Activated CD4-positive, alpha-beta T cell treated with anti-CD3 and anti-CD28 coated beads for 24 hours (primary cell): ENCODE data around the gene SLC25A38.
A peak's percentile ranks its signal among the peaks of the same experiment; 100 is the strongest.

Experiments used
- DNase-seq, 2 donors: peaks; one replicate each; pipeline ENCODE4 v3.0.0-alpha.2; 2020; ENCODE audit warnings: low read depth in 2 of 2

Gene SLC25A38

DNA sequence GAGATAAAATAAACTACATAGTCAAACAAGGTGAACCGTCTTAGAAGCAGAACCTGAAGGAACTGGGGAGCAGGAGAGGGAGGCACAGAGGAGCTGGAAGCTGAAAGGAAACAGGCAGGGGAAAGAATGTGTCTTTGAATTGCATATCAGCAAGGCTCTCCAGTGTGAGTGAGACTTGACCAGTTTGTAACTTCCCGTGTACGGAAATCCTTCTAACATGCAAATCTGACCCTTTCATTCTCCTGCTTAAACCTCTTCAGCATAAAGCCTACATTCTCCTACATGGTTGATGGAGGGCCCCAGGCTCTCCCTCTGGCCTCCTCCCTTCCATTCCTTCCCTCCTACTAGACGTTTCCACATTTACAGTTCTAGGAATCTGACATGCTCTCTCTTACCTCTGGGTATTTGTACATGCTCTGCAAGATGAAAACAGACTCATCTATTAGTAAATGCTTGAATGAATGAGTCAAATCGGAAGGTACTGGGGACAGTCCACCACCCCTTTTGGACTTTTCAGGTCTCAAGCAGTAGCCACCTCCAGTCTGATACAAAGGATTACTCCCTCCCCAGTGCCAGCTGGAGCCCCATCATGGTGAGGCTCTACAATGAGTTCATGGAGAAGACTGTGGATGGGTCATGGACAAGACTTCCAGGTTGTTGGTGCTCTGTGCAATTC is 6.1 kb upstream of the SLC25A38 start:
- no peak for DNase-seq

DNA sequence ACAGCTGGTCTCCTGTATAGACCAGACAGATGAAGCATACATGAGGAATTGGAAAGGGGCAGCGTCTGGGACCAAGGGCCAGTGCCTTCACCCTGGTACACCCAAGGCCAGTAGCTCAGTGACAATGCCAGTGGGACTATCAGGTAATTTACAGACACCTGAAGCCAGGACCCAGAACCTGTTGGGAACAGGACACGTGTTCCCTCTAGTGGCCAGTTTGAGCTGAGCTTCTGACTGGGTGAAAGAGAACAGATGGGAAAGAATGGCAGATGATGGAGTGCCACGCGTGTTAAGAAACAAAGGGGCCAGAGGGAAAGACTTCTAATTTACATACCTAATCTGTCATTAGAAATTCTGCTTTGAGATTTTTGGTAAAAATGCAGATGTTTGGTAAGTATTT is 5.1 kb upstream of the SLC25A38 start:
- DNase-seq, result peak; percentile 27 to 30

DNA sequence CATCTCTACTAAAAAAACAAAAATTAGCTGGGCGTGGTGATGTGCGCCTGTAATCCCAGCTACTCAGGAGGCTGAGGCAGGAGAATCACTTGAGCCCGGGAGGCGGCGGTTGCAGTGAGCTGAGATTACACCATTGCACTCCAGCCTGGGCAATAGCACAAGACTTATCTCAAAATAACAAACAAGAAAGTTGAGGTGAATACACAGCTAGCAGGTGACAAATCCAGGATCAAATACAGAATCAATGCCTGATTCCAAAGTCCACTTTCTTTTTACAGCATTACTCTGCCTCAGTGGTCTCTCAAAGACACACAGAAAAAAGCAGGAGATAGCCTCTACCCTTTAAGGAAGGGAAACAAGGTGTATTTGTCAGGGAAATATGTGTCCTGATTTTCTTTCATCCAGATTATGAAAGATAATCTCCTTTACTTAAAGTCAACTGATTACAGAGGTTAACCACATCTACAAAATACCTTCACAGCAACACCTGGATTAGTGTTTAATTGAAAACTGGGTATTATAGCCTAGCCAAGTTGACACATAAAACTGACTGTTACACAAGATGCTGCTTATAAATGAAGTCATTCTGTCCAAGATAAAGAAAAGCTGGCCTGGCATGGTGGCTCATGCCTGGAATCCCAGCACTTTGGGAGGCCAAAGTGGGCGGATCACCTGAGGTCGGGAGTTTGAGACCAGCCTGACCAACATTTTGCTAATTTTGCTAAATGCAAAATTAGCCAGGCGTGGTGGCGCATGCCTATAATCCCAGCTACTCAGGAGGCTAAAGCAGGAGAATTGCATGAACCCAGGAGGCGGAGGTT is 4.0 kb upstream of the SLC25A38 start:
- no peak for DNase-seq

DNA sequence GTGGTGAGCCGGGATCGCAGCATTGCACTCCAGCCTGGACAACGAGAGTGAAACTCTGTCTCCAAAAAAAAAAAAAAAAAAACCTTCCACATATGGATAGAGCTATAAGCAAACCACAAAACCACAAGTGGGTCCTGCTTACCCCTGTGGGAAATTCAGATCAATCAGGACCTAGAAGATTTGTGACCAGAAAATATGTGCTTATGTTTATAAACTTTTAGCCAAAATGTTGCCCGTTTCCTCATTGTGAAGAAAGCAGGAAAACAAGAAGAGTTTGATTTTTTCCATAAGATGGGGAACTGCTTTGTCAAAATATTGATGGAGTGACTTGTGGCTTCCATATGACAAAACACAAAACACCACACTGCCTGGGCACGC is 3.4 kb upstream of the SLC25A38 start:
- no peak for DNase-seq

DNA sequence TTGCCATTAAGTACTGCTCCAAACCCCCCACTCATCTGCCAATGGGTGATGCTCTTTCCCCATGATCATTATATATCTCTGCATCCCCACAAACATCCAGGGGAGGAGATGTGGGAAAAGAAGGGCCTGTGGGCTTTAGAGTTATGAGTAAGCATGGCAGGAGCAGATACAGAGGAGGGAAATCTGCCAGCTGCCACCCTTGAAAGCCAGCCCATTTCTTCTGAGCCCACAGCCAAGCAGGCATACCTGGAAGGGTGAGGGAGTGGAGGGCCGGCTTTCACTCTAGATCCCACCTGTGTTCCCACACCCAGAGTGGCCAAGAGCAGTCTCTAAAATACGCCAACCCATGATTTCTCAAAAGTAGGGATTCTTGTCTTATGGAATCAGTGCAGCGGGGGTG is 1.7 kb upstream of the SLC25A38 start:
- no peak for DNase-seq

DNA sequence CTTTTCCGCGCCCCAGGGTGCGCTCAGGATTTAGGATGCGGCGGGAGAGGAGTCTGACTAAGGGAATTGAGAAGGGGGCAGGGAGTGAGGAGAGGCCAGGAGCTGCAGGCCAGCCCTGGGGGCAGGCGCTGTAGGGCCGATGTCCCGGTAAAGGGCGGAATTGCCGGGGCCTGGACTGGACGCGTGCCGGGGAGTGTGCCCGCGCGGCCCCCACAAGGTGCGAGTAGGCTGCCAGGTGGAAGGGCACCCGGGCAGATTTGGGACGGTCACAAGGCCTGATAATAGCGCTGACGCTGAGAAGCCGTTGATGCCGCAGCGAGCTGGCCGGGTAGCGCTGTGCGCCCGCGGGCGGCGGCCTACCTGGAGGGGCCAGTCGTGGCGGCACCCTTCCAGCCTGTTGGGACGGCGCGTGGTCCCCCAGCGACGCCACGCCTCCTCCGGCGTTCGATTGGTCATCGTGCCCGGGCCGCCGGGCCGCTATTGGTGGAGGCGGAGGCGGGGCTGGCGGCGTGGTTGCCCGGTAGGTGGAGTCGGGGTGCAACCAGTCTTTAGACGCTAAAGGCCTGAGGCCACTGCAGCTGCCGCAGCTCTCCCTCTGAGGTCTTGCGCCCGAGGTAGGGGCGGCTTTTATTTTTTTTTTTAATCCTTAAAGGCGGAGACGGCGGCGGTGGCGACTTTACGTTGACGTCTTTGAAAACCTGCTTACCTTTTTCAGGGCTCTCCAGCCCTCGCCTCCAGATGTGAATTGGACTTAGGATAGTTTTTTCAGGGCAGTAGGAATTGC is 903 bp downstream of the SLC25A38 start:
- peak; percentile 93 to 94 for DNase-seq

DNA sequence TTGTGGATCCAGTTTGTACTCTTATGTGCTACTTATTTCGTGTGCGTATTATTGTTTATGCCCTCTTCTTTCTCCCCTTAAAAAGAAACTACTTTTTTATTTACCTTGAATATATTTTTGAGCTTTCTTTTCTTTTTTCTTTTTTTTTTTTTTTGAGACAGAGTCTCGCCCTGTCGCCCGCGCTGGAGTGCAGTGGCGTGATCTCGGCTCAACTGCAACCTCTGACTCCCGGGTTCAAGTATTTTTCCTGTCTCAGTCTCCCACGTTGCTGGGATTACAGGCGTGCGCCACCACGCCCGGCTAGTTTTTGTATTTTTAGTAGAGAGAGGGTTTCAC is 1.5 kb downstream of the SLC25A38 start:
- no peak for DNase-seq

DNA sequence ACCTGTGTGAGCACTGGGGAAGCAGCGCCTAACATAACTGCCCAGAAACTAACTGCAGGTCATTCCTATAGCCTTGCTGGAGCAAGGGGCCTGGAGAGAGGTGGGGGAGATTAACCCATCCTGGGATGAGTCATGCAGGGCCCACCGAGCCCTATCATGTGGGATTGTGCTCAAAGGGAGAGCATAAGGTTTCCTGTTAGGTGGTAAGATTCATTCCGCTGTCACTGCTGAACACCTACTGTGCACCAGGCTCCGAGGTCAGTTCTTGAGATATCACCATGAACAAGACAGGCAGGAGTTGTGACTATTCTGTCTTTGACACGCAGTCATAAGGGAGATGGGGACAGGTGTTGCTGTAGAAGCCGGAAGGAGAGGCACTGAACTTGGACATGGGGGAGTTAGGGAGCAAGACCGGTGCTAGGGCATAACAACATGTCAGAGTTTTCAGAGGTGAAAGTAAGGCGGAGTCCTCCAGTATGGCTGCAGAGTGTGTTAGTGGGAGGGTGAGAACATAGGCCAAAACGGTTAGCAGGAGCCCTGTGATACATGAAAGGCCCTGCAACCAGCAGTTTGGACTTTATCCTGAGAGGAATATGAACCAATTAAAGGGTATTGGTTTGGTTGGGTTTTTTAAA is 2.4 kb downstream of the SLC25A38 start:
- DNase-seq, result no peak

DNA sequence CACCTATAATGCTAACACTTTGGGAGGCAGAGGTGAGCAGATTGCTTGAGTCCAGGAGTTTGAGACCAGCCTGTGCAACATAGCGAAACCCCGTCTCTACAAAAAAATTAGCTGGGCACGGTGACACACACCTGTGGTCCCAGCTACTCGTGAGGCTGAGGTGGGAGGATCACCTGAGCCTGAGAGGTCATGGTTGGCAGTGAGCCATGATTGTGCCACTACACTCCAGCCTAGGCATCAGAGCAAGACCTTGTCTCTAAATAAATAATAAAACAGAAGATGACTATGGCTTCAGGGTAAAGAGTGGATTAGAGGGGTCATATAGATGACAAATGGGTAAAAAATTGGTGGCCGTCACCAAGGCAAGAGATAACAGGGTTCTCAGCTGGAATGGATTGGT is 3.1 kb downstream of the SLC25A38 start:
- no peak for DNase-seq

DNA sequence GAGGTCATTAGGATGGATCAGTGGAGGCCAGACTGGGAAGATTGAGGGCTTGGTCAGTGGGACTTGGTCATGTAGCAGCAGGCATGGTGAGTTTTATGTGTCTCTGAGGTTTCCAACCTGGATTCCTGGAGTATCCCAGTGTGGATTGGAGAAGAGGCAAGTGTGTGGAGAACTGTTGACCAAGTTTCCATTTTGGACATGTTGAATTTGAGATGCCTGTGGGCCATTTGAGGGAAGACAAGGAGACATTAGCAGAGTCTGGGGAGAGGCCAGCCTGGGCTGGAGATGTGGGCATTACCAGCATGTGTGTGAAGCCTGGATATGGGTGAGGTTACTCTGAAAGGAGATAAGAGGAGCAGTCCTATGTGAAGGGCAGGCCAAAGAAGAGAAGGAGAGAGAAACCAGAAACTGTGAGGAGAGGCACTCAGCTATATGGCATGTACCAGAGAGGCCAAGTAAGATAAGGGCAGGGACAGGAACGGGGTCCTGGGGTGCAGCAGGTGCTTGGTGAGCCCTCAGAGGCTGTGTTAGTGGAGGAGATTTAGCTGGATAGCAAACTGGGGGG is 4.3 kb downstream of the SLC25A38 start:
- no peak for DNase-seq

DNA sequence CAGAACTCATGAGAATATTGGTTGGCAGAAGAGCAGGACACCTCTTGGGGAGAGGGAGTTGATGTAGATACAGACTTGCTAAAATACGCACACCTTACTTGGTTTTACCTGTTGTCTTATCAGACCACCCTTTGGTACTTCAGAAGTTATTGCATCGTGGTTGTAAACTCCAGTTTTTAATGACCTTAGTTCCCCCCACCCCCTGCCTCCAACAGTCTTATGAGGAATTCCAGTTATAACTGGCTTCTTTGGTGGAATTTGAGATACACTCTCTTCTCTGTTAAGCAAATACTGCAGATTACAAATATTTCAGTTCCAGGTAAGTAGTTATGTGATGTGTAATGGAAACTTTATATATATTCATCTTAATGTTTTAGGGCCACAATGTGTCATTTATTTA is 5.0 kb downstream of the SLC25A38 start:
- no peak for DNase-seq

DNA sequence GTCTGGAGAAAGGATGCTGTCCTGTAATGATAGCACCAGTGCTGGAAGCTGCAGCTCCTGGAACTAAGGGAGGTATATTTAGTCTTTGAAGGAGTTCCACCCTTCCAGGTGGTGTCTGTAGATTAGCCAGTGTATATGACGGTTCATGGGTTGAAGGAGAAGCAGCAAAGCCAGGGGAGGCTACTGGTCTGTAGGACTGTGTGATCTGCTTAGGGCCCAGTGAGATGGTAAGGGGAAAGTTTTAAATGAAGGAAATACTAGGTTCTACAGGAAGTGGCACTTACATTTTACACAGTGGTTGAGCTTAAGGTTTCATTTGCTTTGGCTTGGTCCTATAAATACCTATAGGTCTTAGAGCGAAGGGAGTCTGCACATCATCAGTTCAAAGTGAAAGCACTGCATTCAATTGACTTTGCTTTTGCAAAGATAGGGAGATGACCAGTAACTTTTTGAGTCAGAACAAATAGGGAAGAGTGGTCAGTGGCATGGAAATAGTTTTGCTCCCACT is 5.6 kb downstream of the SLC25A38 start:
- DNase-seq, result no peak

DNA sequence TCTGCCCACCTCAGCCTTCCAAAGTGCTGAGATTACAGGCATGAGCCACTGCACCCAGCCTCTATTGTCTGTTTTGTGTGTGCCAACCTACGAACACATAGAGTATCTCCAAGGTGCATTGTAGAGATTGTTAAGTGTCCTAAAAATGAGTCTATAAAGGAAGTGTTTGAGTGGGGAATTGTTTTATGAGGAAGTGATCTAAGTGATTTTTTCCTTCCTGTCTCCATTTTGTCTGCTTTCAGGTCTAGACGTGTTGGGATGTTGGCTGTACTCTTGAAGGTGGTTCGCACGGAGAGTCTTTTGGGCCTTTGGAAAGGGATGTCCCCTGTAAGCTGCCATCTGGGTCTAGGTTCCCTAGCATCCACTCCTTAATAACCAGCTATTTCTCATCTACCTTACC is 7.0 kb downstream of the SLC25A38 start:
- DNase-seq, result no peak

DNA sequence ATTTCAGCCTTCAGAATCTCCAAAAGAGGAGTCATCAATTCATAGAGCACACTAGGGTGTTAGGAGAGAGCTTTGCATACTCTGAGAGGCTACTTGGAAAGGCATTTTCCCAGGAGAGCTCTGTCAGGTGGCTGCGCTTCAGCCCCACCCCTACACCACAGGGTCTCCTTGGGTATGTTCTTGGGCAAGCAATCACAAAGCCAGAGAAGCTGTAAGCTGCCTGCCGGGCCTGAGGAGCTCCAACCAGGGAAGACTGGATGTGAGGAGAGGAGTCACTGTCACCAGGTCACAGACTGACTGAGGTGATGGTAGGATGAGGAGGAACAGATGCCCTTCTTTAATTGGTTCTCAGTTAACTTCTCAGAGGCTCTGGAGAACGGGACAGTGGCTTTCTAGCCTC is 13.5 kb downstream of the SLC25A38 start:
- DNase-seq, result no peak

DNA sequence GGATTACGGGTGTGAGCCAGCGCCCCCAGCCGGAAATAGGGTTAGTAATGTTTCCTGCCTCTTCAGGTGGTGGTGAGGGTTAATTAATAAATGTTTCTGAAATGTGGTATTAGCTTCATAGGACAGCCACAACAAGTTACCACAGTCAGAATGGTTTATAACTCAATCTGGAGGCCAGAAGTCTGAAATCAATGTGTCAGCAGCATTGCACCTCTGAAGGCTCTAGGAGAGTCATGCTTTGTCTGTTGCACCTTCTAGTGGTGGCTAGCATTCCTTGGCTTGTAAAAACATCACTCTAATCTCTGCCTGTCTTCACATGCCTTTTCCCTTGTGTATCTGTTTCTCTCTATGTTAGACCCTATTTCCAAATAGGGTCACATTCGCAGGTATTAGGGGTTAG is 15.5 kb downstream of the SLC25A38 start:
- DNase-seq, result no peak

DNA sequence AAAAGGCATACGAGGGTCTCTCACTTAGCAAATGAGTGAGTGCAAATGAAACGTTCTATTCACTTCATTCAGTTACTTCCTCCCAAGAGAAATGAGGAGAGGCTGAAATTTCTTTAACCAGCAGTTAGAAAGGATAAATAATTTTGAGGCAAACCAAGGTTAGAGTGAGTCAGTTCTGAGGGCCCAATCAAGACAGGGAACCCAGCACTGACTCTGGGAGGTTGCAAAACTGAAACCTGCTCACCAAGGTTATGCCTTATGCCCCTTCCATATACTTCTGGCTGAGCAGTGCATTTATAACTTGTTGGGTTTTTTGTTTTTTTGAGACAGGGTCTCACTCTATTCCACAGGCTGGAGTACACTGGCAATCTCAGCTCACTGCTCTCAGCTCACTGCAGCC is 18.8 kb downstream of the SLC25A38 start:
- DNase-seq, result no peak

DNA sequence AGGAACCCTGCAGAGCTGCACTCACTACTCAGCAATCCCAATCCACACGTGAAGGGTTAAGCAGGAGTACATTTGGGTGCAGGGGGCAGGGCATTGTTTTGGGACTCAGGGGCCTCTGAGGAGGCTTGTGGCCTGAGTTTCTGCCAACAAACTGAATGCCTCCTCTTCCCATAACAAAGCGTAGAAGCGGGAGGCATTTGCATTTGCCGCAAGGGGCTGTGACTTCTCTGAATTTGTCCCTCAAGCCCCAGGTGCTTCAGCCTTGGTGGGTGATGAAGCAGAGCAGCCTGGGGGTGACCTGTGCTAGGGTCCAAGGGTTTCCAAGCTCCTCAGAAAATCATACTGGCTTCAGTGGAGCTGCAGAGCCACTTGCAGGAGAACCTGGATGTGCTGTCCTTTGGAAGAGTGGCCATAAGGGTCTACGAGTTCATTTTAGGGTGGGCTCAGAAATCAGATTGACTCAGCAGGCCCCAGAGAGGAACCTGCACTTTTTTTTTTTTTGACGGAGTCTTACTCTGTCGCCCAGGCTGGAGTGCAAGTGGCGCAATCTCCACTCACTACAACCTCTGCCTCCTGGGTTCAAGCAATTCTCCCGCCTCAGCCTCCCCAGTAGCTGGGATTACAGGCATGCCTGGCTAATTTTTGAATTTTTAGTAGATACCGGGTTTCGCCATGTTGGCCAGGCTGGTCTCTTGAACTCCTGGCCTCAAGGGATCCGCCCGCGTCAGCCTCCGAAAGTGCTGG is 21.9 kb downstream of the SLC25A38 start:
- DNase-seq, result no peak

DNA sequence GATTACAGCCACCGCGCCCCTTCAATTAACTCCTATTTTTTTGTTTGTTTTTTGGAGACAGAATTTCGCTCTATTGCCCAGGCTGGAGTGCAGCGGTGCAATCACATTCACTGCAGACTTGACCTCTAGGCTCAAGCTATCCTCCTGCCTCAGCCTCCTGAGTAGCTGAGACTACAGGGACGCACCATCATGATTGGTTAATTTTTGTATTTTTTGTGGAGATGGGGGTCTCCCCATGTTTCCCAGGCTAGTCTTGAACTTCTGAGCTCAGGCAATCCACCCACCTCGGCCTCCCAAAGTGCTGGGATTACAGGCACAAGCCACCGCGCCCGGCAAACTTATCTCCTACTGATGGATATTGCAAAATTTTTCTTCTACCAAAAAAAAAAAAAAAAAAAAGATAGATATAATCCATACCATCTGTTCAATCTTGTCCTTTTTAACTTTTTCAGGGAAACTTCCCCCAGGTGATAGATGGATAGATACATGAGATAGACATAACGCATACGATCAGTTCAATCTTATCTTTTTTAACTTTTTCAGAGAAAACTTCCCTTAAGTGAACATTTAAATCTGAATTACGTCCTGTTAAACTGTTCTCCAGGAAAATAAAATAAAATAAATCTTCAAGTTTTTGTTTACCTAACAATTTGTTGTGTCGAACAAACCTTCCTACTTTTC is 22.7 kb downstream of the SLC25A38 start:
- no peak for DNase-seq

DNA sequence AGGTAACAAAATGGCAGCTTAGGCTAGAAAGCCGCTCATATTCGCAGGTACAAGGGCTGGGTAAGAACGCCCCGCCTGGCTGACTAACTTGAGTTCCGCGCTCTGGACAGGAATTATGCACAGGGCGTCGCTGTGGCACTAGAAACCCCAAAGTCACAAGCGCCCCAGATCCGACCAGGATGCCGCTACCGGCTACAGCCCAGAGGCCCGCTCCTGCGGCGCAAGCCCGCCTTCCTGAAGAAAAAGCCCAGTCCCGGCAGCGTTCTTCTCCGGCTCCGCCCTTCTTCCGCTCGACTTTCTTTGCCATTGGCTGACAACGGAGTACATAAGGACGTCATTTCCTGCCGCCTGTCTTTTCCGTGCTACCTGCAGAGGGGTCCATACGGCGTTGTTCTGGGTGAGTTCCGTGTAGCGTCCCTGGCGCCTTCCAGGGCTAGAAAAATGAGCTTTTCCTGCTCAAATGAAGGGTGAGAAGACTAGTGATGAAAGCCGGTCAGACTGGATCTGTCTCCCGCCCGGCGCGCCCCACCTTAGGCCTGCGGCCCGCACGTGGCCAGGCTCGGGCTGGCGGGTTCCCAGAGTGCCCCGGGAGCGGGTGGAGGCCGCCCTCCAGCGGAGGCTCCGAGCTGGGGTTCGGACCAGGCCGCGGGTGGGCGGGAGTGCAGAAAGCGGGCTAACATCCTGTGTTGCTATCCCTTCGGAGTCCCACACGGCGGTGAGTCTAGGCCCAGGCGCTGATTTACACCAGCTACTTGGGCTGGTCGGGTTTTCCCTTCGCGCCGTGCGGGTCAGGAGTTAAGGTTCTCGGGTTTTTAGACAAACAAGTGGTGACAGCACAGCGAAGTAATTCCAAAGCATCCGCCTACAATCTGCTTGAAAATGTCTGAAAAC is 23.4 kb downstream of the SLC25A38 start, which contains the start of gene RPSA:
RPSA (plus strand) TSS at position 353 of the 891 bp plus-strand sequence. CDS start 934 bp downstream, outside the sequence.
- DNase-seq, result peak; percentile 87 to 92
